Epithelial cell of prostate (primary cell): ENCODE measurements around the gene KCNIP1.
"Not testable (repeated sequence)": the region's sequence is repeated elsewhere in the genome, so short reads cannot be mapped to it uniquely, and the experiment has no call there.

Source experiments
- DNase-seq: peaks from one replicate; pipeline ENCODE4 v3.0.0-alpha.2; 2011; ENCODE audit warnings: low read depth, low spot score
- H3K27ac ChIP-seq: fragments of 450-650 bp; 2 replicates; pipeline ENCODE4 v1.5.1; 2017; ENCODE audit warnings: mild to moderate bottlenecking

KCNIP1 gene

GRCh38 chr5:170532935-170533334 is 29.1 kb downstream of the KCNIP1 start:
- DNase-seq, result no peak

GRCh38 chr5:170533383-170533782 is 29.6 kb downstream of the KCNIP1 start:
- DNase-seq, result no peak
- H3K27ac ChIP-seq, result no peak overlapping the region

More at GRCh38 chr5:170532935-170533334, 29.1 kb downstream of the KCNIP1 start:
- no peak overlapping the region for H3K27ac ChIP-seq

GRCh38 chr5:170534177-170534576 is 30.4 kb downstream of the KCNIP1 start:
- DNase-seq, result peak; percentile 8

GRCh38 chr5:170534941-170535340 is 31.1 kb downstream of the KCNIP1 start:
- no peak for DNase-seq
- no peak overlapping the region for H3K27ac ChIP-seq

More at GRCh38 chr5:170534177-170534576, 30.4 kb downstream of the KCNIP1 start:
- no peak overlapping the region for H3K27ac ChIP-seq

GRCh38 chr5:170536525-170536924 is 32.7 kb downstream of the KCNIP1 start:
- DNase-seq, result no peak
- H3K27ac ChIP-seq, result no peak overlapping the region

DNA sequence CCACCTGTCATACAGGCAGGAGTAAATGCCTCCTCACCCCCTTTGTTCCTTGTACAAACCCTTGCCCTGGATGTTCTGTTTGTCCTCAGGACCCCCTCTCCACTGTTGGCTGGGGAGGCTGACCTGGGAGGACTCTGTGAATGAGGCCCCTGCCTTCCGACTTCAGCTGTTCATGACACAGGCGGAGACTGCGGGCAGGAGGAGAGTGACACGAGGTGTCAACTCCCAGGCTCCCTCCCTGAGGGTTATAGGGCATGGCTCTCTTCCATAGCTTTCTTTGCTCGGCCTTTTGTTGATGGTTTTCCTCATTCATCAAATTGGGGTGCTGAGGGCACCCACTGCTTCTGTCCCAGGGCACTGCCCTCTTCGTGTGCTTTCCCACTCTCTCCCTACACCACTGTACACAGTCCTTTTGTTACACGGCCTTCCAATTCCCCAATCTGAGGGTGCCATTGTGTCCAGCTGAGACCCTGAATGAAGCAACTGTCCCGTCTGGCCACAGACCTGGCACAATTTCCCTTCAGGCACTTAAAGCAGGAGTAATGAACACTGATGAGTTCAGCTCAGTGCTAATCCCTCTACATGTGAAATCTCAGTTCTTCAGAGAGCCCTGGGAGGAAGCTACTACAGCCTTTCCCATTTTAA is 33.8 kb downstream of the KCNIP1 start:
- no peak for DNase-seq
- no peak overlapping the region for H3K27ac ChIP-seq

DNA sequence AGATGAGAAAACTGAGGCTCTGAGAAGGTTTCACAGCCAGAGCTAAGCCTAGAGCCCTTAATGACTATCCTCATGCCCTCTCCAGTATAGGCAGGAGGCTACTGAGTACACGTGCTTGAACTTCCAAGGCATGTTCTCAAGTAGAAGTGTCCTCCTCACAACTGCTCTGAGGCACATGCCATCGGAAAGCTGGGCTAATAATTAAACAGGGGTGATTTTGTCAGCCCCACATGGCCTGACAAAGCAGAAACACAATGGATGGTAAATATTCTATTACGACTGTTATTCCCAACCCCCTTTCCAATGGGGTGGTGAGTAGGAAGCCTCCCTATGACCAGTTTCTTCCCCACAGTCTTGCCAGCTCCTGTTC is 34.3 kb downstream of the KCNIP1 start:
- no peak overlapping the region for H3K27ac ChIP-seq
- DNase-seq, result no peak

DNA sequence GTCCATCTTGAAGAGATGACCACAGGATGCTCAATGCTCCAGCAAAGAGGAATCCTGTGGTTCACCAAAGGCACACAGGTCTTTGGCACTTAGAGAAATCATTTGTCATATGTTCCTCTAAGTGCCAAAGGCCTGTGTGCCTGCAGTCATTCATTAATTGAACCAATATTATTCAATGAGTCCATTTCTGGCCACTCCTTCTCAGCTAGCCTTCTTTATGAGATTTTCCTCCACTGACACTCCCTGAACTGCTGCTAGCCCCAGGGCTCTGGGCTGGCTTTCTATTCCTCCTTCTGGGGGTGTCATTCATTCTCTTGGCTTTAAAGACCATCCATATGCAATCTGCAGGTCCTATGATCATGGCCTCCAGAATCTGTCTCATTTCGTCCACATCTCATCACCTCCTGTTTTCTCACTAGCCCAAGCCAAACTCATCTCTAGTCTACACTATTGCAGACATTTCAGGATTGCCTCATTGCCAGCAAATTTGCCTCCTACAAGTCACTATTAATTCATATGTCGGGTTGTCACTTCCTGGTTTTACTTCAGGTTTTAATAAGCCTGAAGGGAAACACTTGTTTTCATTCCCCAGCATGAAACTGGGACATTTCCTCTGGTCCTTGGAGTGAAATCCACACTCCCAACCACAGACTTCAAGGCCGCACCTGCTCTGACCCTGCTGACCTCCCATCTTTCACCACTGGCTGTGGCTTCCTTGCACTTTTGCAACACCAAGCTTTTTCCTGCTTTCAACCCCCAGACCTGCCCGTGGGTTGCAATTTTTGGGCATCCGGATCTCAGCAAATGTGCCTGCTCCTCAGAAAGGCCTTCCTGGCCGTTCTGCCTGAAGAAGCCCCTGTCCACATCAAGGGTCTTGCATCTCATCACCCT is 35.1 kb downstream of the KCNIP1 start:
- DNase-seq, result no peak
- H3K27ac ChIP-seq, result no peak overlapping the region

GRCh38 chr5:170540271-170540670 is 36.5 kb downstream of the KCNIP1 start:
- no peak overlapping the region for H3K27ac ChIP-seq
- DNase-seq, result no peak

GRCh38 chr5:170541146-170541769 is 37.4 kb downstream of the KCNIP1 start:
- DNase-seq, result no peak
- H3K27ac ChIP-seq, result no peak overlapping the region

DNA sequence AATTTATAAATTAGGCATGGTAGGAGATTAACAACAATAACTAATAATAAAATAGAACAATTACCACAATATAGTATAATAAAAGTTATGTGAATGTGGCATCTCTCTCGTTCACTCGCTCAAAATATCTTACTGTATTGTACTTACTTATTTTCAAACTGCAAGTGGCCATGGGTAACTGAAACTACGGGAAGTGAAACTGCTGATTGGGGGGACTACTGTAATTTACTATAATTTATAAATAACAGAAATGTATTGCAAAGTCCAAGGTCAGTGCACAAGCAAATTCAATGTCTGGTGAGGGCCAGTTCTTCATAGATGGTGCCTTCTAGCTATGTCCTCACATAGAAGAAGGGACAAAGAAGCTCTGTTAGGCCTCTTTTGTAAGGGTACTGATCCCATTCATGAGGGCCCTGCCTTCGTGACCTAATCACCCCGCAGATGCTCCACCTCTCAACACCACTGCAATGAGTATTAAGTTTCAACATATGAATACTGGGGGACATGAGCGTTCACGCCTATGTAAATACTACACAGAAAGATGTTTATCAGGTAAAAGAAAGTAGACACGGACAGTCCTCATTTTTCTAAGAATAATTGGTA is 39.0 kb downstream of the KCNIP1 start:
- no peak overlapping the region for H3K27ac ChIP-seq
- DNase-seq, result no peak

DNA sequence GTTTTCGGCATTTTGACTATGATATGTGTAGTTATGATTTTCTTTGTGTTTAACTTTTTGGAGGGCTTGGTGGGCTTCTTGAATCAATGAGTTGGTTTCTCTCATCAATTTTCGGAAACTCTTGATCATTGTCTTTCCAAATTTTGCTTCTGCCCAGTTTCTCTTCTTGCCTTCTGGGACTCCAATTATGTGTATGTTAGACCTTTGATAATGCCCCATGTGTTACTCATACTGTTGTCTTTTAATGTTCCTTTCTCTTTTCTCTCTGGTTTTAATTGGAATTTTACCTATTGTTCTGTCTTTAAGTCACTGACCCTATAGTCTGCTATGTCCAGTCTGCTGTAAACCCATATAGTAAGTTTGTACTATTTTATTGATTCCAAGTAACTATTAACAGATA is 41.5 kb downstream of the KCNIP1 start:
- H3K27ac ChIP-seq, result no peak overlapping the region
- no peak for DNase-seq

- H3K27ac ChIP-seq, result no peak overlapping the region
- no peak for DNase-seq
Measured at GRCh38 chr5:170545811-170546210, 42.0 kb downstream of the KCNIP1 start.

DNA sequence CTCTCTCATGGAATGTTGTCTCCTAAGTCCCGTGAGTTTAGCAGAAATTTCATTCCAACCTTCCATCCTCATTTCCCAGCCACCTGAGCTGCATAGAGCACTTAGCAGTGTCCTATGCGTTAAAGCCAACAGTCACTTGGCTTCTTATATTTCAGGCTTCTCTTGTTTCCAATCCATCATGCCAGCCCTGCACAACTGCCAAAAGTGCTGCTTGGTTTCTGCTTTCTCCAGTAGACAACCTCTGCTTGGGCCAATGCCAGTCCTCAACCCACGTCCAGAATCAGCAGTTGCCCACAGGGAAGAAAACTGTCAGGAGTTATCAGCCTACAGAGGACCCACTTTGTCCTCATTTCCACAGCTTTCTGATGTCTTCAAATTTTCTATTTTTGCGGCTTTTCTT is 42.5 kb downstream of the KCNIP1 start:
- no peak for DNase-seq
- H3K27ac ChIP-seq, result no peak overlapping the region

- H3K27ac ChIP-seq, DNase-seq: not testable (repeated sequence)
Measured at GRCh38 chr5:170550382-170550781, 46.6 kb downstream of the KCNIP1 start.

DNA sequence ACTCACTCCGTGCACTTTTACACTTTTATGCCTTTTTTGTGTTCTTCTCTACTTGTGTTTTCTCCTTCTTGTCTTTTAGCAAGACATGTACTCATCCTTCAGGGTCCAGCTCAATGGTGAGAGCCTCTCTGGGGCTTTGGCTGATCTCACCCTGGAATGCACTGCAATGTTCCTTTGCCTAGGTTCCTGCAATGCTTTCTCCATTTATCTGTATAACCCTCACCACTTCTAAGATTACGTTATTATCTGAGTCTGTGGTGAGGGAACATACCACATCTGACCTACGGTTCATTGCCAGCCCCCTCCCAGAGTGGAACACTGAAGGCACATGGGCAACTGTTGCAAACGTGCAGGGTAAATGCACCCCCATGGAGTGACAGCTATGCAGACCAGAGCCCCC is 47.3 kb downstream of the KCNIP1 start:
- H3K27ac ChIP-seq, result no peak overlapping the region
- DNase-seq, result no peak

DNA sequence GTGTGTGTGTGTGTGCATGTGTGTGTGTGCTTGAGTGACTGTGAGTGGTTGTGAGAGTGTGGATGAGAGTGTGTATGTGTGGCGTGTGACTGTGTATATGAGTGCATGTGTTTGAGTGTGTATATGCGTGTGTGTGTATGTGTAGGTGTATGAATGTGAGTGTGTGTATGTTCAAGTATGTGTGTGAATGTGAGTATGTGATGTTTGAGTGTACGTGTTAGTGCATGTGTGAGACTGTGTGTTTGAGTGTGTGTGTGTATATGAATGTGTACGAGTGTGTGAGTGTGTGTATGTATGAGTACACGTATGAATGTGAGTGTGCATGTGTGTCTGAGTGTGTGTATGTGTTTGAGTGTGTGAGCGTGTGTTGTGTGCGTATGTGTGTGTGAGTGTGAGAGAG is 47.8 kb downstream of the KCNIP1 start:
- DNase-seq, result no peak
- H3K27ac ChIP-seq, result no peak overlapping the region

GRCh38 chr5:170552621-170553115 is 48.8 kb downstream of the KCNIP1 start:
- DNase-seq, result no peak
- H3K27ac ChIP-seq, result no peak overlapping the region

DNA sequence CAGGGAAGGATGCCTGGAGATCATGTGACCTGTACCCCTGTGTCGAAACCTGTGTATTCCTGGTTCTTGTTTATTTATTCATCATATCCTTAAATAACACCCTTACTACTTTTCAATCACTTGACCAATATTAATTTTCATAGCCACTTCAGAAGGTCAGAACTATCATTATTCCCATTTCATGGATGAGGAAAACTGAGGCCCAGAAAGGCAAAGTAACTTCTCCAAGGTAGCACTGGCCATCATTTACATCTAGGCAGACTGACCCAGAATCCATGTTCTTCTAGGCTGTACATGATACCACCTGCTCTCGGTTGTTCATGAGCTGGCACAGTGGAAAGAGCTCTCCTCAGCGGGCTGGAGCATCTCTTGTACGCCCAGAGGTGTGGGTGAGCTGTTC is 49.4 kb downstream of the KCNIP1 start:
- no peak overlapping the region for H3K27ac ChIP-seq
- no peak for DNase-seq

DNA sequence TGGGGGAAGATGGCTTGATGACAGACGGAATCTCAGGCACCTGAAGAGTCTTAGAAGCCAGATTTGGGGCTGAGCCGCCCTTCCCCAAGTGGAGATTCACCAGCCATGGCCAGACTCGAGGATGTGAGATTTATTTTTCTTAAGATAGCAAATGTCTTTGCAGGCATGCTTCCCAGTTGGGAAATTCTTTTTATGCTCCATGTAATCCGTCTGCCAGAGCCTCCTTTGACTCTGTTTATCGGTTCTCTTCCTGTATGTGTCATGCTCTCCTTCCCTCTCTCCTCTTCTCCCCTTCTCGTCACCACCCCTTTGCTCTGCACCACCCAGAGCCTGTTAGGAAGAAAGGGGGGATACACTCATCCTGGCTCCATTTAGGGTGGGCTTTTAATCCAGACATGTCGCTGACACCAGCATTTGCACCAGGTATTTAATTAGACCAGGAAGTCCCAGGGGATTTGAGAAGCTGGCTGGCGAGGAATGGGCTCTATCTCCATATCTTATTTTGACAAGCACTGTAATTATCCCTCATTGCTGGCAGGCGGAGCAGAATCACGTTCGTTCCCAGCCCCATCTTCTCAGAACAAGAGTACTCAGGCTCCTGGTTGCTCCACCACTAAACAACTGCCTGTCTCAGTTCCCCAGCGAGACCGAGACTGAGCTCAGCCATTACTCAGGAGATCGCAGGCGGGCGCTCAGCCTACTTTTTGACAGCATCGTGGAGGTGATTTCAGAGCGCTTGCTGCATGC is 50.9 kb downstream of the KCNIP1 start:
- DNase-seq, result no peak
- H3K27ac ChIP-seq, result no peak overlapping the region
